SH-SY5Y (cell line): ENCODE data around the gene ZBTB47.

Source experiments
- GATA2 ChIP-seq: IDR thresholded peaks from 2 replicates; pipeline ENCODE4 v1.6.1; 2011; ENCODE audit warnings: mild to moderate bottlenecking, low read depth, low read length
- GATA3 ChIP-seq: IDR thresholded peaks from 2 replicates; pipeline ENCODE4 v1.6.1; 2011; ENCODE audit warnings: low read depth, mild to moderate bottlenecking, low read length, moderate library complexity

DNA sequence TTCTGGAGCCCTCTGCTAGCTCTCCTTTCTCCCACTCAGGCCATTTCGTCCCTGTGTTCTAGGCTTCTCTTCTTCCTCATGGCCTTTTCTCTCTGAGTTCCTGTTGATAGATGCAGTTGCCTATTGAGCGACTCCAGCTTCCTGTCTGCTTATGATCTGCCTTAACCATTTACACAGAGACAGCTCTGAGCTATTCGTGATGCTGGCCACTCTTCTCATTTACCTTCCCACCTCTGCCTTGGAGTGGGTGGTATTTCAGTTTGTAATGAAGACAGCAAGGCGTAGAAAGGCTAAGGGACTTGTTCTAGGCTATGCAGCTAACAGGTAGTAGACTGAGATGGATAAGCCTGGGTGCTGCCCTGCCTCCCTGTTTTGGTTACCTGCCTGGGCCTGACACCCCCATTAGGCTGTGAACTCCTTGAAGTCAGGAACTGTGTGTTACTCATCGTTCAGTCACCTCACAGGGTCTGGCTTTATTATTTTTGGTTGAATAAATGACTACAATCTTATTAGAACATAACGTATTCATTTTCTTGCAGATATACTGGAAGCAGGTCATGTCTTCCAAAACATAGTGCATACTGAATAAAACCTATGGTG lies 12.6 kb upstream of the ZBTB47 start:
- TF ChIP-seq GATA2 (no peak), GATA3 (no peak)
